Measurements from ENCODE around the gene SEMA5A. TPM values are rescaled to one million over a fixed set of nuclear protein-coding genes. Genes with fewer than 3 reads are reported as not detected.

The SEMA5A gene
- total and polyA plus RNA-seq, 2 of the 13 experiments (the other 11 are each of a cell fraction or from before 2014, with no cell fraction given) = 0.01 TPM; not detected in 1

GRCh38 chr5:9194509-9194908 is 351.4 kb downstream of the SEMA5A start:
- WGBS (ENCODE audit: low lambda C conversion rate) = 10% methylated on average over 3 of the region's 3 CpGs
- DNase-seq (ENCODE audit: low spot score) = no peak
- H3K9me3 ChIP-seq (ENCODE audit: low read length) = no peaks in the 10 kb centered on the region
- H3K4me2 ChIP-seq (ENCODE audit: low read depth, low read length) = no peak overlapping the region
- POLR2A ChIA-PET = no interaction called here
- no peak for TF ChIP-seq ZNF576 (CRISPR knock-in tag; IDR thresholded peaks at IDR 0.05)
- no peak for TF ChIP-seq JDP2 (CRISPR knock-in tag; IDR thresholded peaks at IDR 0.05; ENCODE audit: borderline replicate concordance)
- TF ChIP-seq IRF2 (CRISPR knock-in tag; IDR thresholded peaks at IDR 0.05) = no peak
- TF ChIP-seq MTA3 (CRISPR knock-in tag; IDR thresholded peaks at IDR 0.05) = no peak
- TF ChIP-seq U2AF1 (optimal IDR thresholded peaks at IDR 0.05; ENCODE audit: low read depth, low read length) = no peak
- no peak for TF ChIP-seq ATF1 (CRISPR knock-in tag; IDR thresholded peaks at IDR 0.05)
- TF ChIP-seq CEBPG (CRISPR knock-in tag; IDR thresholded peaks at IDR 0.05) = no peak
- TF ChIP-seq MXD1 (CRISPR knock-in tag; IDR thresholded peaks at IDR 0.05) = no peak
- no peak for TF ChIP-seq ZNF850 (CRISPR knock-in tag; conservative IDR thresholded peaks at IDR 0.05)
- no peak for TF ChIP-seq YY1 (IDR thresholded peaks at IDR 0.05; ENCODE audit: insufficient read depth, insufficient replicate concordance, low read depth, low read length)
- TF ChIP-seq ZBTB20 (CRISPR knock-in tag; IDR thresholded peaks at IDR 0.05; ENCODE audit: borderline replicate concordance, low read depth) = no peak
- no peak for TF ChIP-seq RBM39 (IDR thresholded peaks at IDR 0.05; ENCODE audit: low read depth, low read length, poor library complexity, severe bottlenecking)
- no peaks in the 10 kb centered on the region for H3K4me1 ChIP-seq (ENCODE audit: insufficient read depth, low read length)
- H3K9ac ChIP-seq (ENCODE audit: insufficient read depth, low read depth, low read length) = no peak overlapping the region
- H3K36me3 ChIP-seq (replicated peaks in 1 of 2; ENCODE audit: control insufficient read depth in 1 of 2, insufficient read depth in 2 of 2, low read length in 2 of 2) = no peaks in the 10 kb centered on the region
- no peak overlapping the region for H3K4me3 ChIP-seq (replicated peaks in 1 of 3; ENCODE audit: insufficient read depth in 1 of 3, low read depth in 2 of 3, low read length in 3 of 3)
- FAIRE-seq = no peak
- no peaks in the 10 kb centered on the region for H4K20me1 ChIP-seq (ENCODE audit: insufficient read depth, low read length)
- H2AFZ ChIP-seq (ENCODE audit: low read length) = no peak overlapping the region
- H3K27ac ChIP-seq (ENCODE audit: extremely low read length, insufficient read depth, low read length) = no peak overlapping the region
- in situ Hi-C loops (cut with HindIII; ENCODE audit: extremely low pct_ligation_motif_present, low pct_unique_long_range_greater_than_20kb) = no loop called here
- BruUV-seq (replicated peaks) = no TSS peak
- ATAC-seq = no peak
- intact Hi-C loops (cut with micrococcal nuclease; ENCODE audit: unreplicated experiment) = no loop called here
- no peaks in the 10 kb centered on the region for H3K27me3 ChIP-seq (ENCODE audit: control insufficient read depth in 1 of 2, insufficient read depth in 2 of 2, low read length in 2 of 2)
- H3K79me2 ChIP-seq (ENCODE audit: insufficient read depth, low read length) = no peaks in the 10 kb centered on the region
- CTCF ChIA-PET (ENCODE audit: low intra/inter-chr PET ratio, low total read pairs) = no interaction called here
